NCI-H2107 (cell line): ENCODE data around the gene RHBDF2.
"Not testable (repeated sequence)": the region's sequence is repeated elsewhere in the genome, so short reads cannot be mapped to it uniquely, and the experiment has no call there.

Experiments
- DNase-seq: peaks from one replicate; lab custom pipeline; 2025; lab: John Stamatoyannopoulos, UW

Gene RHBDF2

GRCh38 chr17:76538281-76538931, 37.2 kb upstream of the RHBDF2 start:
- DNase-seq: no peak

- no peak for DNase-seq
Measured at GRCh38 chr17:76537578-76538280, 36.5 kb upstream of the RHBDF2 start, which contains the start of gene CYGB. Gene CYGB, minus strand, starts transcription at chr17:76537709. Its CDS starts 167 bp downstream, at chr17:76537542.

- no peak for DNase-seq
Measured at GRCh38 chr17:76537288-76537577, 36.0 kb upstream of the RHBDF2 start.

- DNase-seq: no peak
Measured at GRCh38 chr17:76536511-76537287, 35.5 kb upstream of the RHBDF2 start.

GRCh38 chr17:76535788-76536510, 34.7 kb upstream of the RHBDF2 start:
- DNase-seq: no peak

- DNase-seq: no peak
Measured at GRCh38 chr17:76534831-76535732, 33.9 kb upstream of the RHBDF2 start.

- DNase-seq: not testable (repeated sequence)
Measured at GRCh38 chr17:76533640-76534359, 32.6 kb upstream of the RHBDF2 start.

- DNase-seq: no peak
Measured at GRCh38 chr17:76532072-76532651, 30.9 kb upstream of the RHBDF2 start.

- DNase-seq: no peak
Measured at GRCh38 chr17:76531486-76532038, 30.3 kb upstream of the RHBDF2 start.

GRCh38 chr17:76530811-76531485, 29.7 kb upstream of the RHBDF2 start:
- no peak for DNase-seq

GRCh38 chr17:76530095-76530723, 29.0 kb upstream of the RHBDF2 start:
- no peak for DNase-seq

- no peak for DNase-seq
Measured at GRCh38 chr17:76529224-76530094, 28.2 kb upstream of the RHBDF2 start.

- no peak for DNase-seq
Measured at GRCh38 chr17:76528528-76529223, 27.5 kb upstream of the RHBDF2 start.

GRCh38 chr17:76528156-76528527, 26.9 kb upstream of the RHBDF2 start:
- DNase-seq: no peak

GRCh38 chr17:76527430-76528111, 26.3 kb upstream of the RHBDF2 start:
- no peak for DNase-seq

GRCh38 chr17:76527016-76527415, 25.8 kb upstream of the RHBDF2 start:
- DNase-seq: not testable (repeated sequence)

GRCh38 chr17:76525513-76525833, 24.2 kb upstream of the RHBDF2 start:
- not testable (repeated sequence) for DNase-seq
